ENCODE results near the gene CLPTM1L.
"Not testable (repeated sequence)": the region's sequence is repeated elsewhere in the genome, so short reads cannot be mapped to it uniquely, and the experiment has no call there.

GRCh38 chr5:1371972-1372342 is 27.1 kb upstream of the CLPTM1L start:
- TF ChIP-seq POLR2AphosphoS5 (IDR thresholded peaks at IDR 0.05; ENCODE audit: borderline replicate concordance, low read depth, low read length); EZH2 (IDR thresholded peaks at IDR 0.05): not testable (repeated sequence)
